Measurements from ENCODE around the gene BICRA.
A peak's percentile ranks its signal among the peaks of the same experiment; 100 is the strongest.
"Not testable (repeated sequence)": the region's sequence is repeated elsewhere in the genome, so short reads cannot be mapped to it uniquely, and the experiment has no call there.

The BICRA gene

GRCh38 chr19:47714339-47714738 is 105.4 kb downstream of the BICRA start:
- DNase-seq (ENCODE audit: low read depth), result peak; percentile 23
- no peak for TF ChIP-seq CTCF (IDR thresholded peaks at IDR 0.05; ENCODE audit: low read length, missing control alignments)
- H3K4me3 ChIP-seq (replicated peaks; ENCODE audit: low read depth, low read length), result peak overlapping the region; percentile 94

- not testable (repeated sequence) for DNase-seq (ENCODE audit: low read depth)
- peak overlapping the region; percentile 94 for H3K4me3 ChIP-seq (replicated peaks; ENCODE audit: low read depth, low read length)
Measured at GRCh38 chr19:47714855-47715254, 105.9 kb downstream of the BICRA start.

DNA sequence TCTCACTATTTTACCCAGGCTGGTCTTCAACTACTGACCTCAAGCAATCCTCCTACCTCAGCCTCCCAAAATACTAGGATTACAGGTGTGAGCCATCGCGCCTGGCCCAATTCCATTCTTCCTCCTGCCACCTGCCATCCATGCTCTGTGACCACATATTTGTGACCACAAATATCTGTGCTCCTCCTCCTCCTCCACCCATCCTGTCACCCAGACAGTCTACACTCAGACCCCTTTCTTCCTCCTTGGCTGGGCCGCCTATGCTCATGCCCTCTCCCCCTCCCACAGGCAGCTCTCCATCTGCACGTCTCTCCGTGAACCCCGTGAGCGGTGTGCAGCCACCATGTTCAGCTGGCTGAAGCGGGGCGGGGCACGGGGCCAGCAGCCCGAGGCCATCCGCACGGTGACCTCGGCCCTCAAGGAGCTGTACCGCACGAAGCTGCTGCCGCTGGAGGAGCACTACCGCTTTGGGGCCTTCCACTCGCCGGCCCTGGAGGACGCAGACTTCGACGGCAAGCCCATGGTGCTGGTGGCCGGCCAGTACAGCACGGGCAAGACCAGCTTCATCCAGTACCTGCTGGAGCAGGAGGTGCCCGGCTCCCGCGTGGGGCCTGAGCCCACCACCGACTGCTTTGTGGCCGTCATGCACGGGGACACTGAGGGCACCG is 107.5 kb downstream of the BICRA start:
- H3K4me3 ChIP-seq (replicated peaks; ENCODE audit: low read depth, low read length), result no peak overlapping the region
- no peak for TF ChIP-seq CTCF (IDR thresholded peaks at IDR 0.05; ENCODE audit: low read length, missing control alignments)
- no peak for DNase-seq (ENCODE audit: low read depth)

- DNase-seq (ENCODE audit: low read depth), result not testable (repeated sequence)
- H3K4me3 ChIP-seq (replicated peaks; ENCODE audit: low read depth, low read length), result peak overlapping the region; percentile 34
Measured at GRCh38 chr19:47718415-47719046, 109.6 kb downstream of the BICRA start.

DNA sequence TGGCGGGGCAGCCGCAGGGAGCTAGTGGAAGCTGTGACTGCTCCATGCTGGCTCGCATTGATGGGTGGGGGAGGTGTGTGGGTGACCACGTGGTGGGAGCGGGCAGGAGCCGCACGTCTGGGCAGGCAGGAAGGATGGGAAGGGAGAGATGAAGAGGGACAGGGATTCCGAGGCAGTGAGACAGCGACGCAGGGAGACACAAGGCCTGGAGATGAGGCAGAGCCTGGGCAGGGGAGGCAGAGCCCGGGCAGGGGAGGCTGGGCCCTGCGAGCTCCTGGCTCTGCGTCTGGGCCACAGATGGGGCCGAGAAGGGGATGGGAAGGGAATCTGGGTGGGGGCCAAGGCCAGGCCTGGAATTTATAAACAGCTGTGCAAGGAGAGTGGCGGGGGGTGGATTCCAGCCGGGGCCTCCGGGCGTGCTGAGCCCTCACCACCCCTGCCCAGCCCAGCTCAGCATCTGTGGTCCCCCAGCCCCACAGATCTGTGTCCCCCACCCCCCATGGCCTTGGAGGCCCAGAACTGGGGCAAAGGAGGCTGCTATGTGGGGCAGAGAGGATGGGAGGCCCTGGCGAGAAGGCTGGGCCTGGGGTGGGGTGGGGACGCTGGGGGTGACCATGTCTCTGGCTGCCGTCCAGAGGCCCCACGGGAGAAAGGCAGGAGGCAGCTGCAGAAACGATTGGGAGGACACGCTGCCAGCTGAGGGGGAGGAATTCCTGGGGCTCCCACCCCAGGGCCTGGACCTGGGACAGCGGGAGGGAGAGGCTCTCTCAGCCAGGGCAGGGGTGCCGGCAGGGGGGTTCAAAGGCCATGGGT is 110.3 kb downstream of the BICRA start:
- peak; percentile 96 for DNase-seq (ENCODE audit: low read depth)
- no peak for TF ChIP-seq CTCF (IDR thresholded peaks at IDR 0.05; ENCODE audit: low read length, missing control alignments)
- peak overlapping the region; percentile 34 for H3K4me3 ChIP-seq (replicated peaks; ENCODE audit: low read depth, low read length)

DNA sequence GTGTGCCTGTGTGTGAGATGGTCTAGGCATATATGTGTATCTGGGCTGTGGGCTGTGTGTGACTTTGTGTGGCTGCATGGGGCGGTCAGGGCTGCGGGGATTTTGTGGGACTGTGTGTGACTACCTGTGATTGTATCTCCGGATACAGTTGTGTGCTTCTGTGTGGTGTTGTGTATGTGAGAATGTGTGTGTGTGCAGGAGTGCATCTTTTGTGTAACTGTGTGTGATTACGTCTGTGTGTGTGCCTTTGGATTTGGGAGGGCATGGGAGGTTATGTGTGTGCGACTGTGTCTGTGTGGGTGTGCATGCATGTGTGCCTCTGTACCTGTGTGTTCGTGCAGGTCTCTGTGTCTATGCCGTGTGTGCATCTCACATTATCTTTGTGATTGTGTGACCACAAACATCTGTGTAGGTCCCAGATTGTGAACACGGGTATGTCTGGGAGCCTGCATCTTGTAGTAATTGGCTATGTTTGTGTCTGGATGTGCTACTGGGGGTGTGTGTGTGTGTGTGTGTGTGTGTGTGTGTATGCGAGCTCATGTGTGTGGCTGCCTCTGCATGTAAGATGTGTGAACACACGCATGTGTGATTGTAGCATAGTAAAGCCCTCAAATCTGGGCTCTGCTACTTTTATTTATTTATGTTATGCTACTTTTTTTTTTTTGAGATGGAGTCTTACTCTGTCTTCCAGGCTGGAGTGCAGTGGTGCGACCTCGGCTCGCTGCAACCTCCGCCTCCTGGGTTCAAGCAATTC is 111.9 kb downstream of the BICRA start:
- TF ChIP-seq CTCF (IDR thresholded peaks at IDR 0.05; ENCODE audit: low read length, missing control alignments), result no peak
- H3K4me3 ChIP-seq (replicated peaks; ENCODE audit: low read depth, low read length), result no peak overlapping the region

GRCh38 chr19:47723581-47723940 is 114.6 kb downstream of the BICRA start:
- no peak for TF ChIP-seq CTCF (IDR thresholded peaks at IDR 0.05; ENCODE audit: low read length, missing control alignments)
- H3K4me3 ChIP-seq (replicated peaks; ENCODE audit: low read depth, low read length), result no peak overlapping the region
- DNase-seq (ENCODE audit: low read depth), result peak; percentile 91

More for the DNA sequence above, 111.9 kb downstream of the BICRA start:
- DNase-seq (ENCODE audit: low read depth), result no peak
